ENCODE data around the gene SERPINB12.

The SERPINB12 gene

GRCh38 chr18:63596964-63597363 is 54.8 kb downstream of the SERPINB12 start:
- no peak for DNase-seq (ENCODE audit: low read depth in 2 of 2)

- DNase-seq (ENCODE audit: low read depth in 2 of 2): no peak
These were observed 61.2 kb downstream of the SERPINB12 start for GRCh38 chr18:63603355-63603754.

GRCh38 chr18:63603772-63604171 is 61.6 kb downstream of the SERPINB12 start:
- no peak for DNase-seq (ENCODE audit: low read depth in 2 of 2)

GRCh38 chr18:63604791-63605567 is 62.8 kb downstream of the SERPINB12 start:
- DNase-seq (ENCODE audit: low read depth in 2 of 2): no peak

GRCh38 chr18:63606526-63606925 is 64.4 kb downstream of the SERPINB12 start:
- no peak for DNase-seq (ENCODE audit: low read depth in 2 of 2)

GRCh38 chr18:63613420-63613819 is 71.3 kb downstream of the SERPINB12 start:
- no peak for DNase-seq (ENCODE audit: low read depth in 2 of 2)

GRCh38 chr18:63617049-63617914 is 75.1 kb downstream of the SERPINB12 start:
- peak; percentile 3 to 6 for DNase-seq (ENCODE audit: low read depth in 2 of 2)

GRCh38 chr18:63617915-63618234 is 75.7 kb downstream of the SERPINB12 start:
- DNase-seq (ENCODE audit: low read depth in 2 of 2): no peak
